Endothelial cell of hepatic sinusoid (primary cell): ENCODE data around the gene LRP6.
"Not testable (repeated sequence)": the region's sequence is repeated elsewhere in the genome, so short reads cannot be mapped to it uniquely, and the experiment has no call there.

ENCODE experiments used
- in situ Hi-C: cut with HindIII; loops from 2 replicates; pipeline ENCODE4 v1.10.0; 2017; ENCODE audit warnings: low sequenced_read_pairs

Gene LRP6

GRCh38 chr12:12266389-12266872 is 413 bp downstream of the LRP6 start:
- in situ Hi-C loops, result no loop called here

- in situ Hi-C loops, result no loop called here
These were observed 1.1 kb downstream of the LRP6 start for GRCh38 chr12:12265571-12266388.

- in situ Hi-C loops, result no loop called here
These were observed 1.8 kb downstream of the LRP6 start for GRCh38 chr12:12265035-12265434.

- in situ Hi-C loops, result no loop called here
These were observed 2.9 kb downstream of the LRP6 start for GRCh38 chr12:12263909-12264308.

- in situ Hi-C loops, result not testable (repeated sequence)
These were observed 10.5 kb downstream of the LRP6 start for GRCh38 chr12:12256291-12256757.

- in situ Hi-C loops, result no loop called here
These were observed 12.3 kb downstream of the LRP6 start for GRCh38 chr12:12254553-12254952.

GRCh38 chr12:12249216-12250050 is 17.4 kb downstream of the LRP6 start:
- in situ Hi-C loops, result no loop called here

- in situ Hi-C loops, result no loop called here
These were observed 19.3 kb downstream of the LRP6 start for GRCh38 chr12:12247584-12247983.

- in situ Hi-C loops, result no loop called here
These were observed 22.5 kb downstream of the LRP6 start for GRCh38 chr12:12244341-12244740.

GRCh38 chr12:12240662-12241340 is 26.0 kb downstream of the LRP6 start:
- in situ Hi-C loops, result no loop called here

- in situ Hi-C loops, result no loop called here
These were observed 27.7 kb downstream of the LRP6 start for GRCh38 chr12:12239127-12239526.

- in situ Hi-C loops, result no loop called here
These were observed 28.2 kb downstream of the LRP6 start for GRCh38 chr12:12238605-12239004.

GRCh38 chr12:12236896-12237295 is 29.9 kb downstream of the LRP6 start:
- in situ Hi-C loops, result no loop called here

- in situ Hi-C loops, result no loop called here
These were observed 36.6 kb downstream of the LRP6 start for GRCh38 chr12:12230275-12230674.

GRCh38 chr12:12229556-12230092 is 37.2 kb downstream of the LRP6 start:
- in situ Hi-C loops, result no loop called here

- in situ Hi-C loops, result no loop called here
These were observed 38.4 kb downstream of the LRP6 start for GRCh38 chr12:12228402-12228801.

GRCh38 chr12:12226187-12226586 is 40.7 kb downstream of the LRP6 start:
- in situ Hi-C loops, result no loop called here

GRCh38 chr12:12224240-12224940 is 42.5 kb downstream of the LRP6 start:
- in situ Hi-C loops, result no loop called here

- in situ Hi-C loops, result no loop called here
These were observed 45.3 kb downstream of the LRP6 start for GRCh38 chr12:12221560-12221959.

GRCh38 chr12:12219664-12220063 is 47.2 kb downstream of the LRP6 start:
- in situ Hi-C loops, result no loop called here
